GM12892 (cell line): ENCODE data around the gene LLPH.
A peak's percentile ranks its signal among the peaks of the same experiment; 100 is the strongest.

Source experiments
- DNase-seq: peaks from one replicate; pipeline ENCODE4 v3.0.0; 2011; ENCODE audit not compliant: insufficient read length
- FAIRE-seq: peaks from 2 replicates; lab custom pipeline; 2011; peaks lifted over from hg19 to GRCh38; lab: Jason Lieb, UNC
- POLR2A ChIP-seq: IDR thresholded peaks from 2 replicates; pipeline ENCODE4 v1.6.1; 2011; ENCODE audit warnings: low read depth, low read length, control low read depth
- POLR2AphosphoS5 ChIP-seq: IDR thresholded peaks from 2 replicates; pipeline ENCODE4 v1.6.1; 2011; ENCODE audit warnings: low read depth, low read length, control low read depth
- TAF1 ChIP-seq: IDR thresholded peaks from 2 replicates; pipeline ENCODE4 v1.6.1; 2011; ENCODE audit warnings: low read depth, mild to moderate bottlenecking, control low read depth, low read length, borderline replicate concordance

The LLPH gene

DNA sequence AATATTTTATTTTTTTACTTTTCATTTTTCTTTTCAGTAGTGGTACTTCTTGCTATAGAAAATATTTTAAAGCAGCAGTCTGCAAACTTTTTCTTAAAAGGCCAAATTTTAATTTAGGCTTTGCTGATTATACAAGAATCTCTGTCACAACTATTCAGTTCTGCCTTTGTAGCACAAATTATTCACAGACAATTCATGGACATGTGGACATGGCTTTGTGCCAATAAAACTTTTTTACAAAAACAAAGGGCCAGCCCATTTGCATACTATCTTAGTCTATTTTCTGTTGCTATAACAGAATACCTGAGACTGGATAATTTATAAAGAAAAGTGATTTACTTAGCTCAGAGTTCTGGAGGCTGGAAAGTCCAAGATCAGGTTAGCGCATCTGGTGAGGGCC lies 17.1 kb downstream of the LLPH start:
- TF ChIP-seq POLR2A (no peak), TAF1 (no peak), POLR2AphosphoS5 (no peak)
- FAIRE-seq (no peak), DNase-seq (no peak)

DNA sequence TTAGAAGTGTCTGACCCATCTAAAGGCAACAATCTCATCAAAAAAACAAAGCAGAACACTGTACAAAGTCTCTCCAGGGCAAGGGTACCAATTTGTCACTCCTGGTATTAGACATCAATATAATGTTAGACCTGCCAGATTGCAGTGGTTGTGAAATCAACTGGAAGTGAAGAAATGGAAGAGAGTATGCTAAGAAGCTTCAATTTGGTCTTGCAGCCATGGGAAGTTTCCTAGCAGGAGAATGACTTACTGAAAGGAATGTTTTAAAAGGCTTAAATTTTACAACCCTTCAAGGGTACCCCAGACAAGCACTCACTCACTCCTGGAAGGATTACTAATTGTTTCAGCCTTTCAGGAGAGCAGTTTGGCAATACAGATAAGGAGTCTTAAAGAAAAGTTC lies 18.9 kb downstream of the LLPH start:
- TF ChIP-seq TAF1: no peak
- no peak for TF ChIP-seq POLR2A
- no peak for TF ChIP-seq POLR2AphosphoS5
- FAIRE-seq: no peak
- no peak for DNase-seq

GRCh38 chr12:66109056-66109455 lies 21.5 kb downstream of the LLPH start:
- no peak for TF ChIP-seq POLR2AphosphoS5
- no peak for TF ChIP-seq POLR2A
- TF ChIP-seq TAF1: no peak
- DNase-seq: no peak
- no peak for FAIRE-seq

DNA sequence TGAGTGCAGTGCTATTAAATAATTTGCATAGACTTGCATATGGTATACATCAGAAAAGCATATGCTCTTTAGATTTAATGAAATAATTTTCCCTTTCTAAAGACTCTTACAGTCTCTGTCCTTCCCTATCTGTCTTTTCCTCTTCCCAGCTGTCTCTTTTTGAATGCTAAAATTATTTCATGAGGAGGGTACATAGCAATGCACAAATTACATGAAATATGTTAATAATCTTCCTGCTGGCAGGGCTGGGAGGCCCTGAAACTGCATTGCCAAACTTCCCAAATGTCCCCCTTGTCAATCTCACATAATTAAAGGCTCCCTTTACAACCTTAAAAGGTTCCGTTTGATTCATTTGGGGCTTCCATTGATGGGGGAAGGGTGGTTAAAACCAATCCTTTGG lies 22.2 kb downstream of the LLPH start:
- DNase-seq: no peak
- FAIRE-seq: no peak
- TF ChIP-seq POLR2A (no peak), TAF1 (no peak), POLR2AphosphoS5 (no peak)

GRCh38 chr12:66107451-66107915 lies 23.1 kb downstream of the LLPH start:
- TF ChIP-seq TAF1: no peak
- TF ChIP-seq POLR2AphosphoS5: no peak
- TF ChIP-seq POLR2A: no peak
- FAIRE-seq: peak; percentile 92
- peak; percentile 31 for DNase-seq

GRCh38 chr12:66103016-66103913 lies 27.3 kb downstream of the LLPH start:
- FAIRE-seq: no peak
- no peak for DNase-seq
- TF ChIP-seq POLR2A (no peak), TAF1 (no peak), POLR2AphosphoS5 (no peak)

- FAIRE-seq: no peak
- no peak for DNase-seq
Measured at GRCh38 chr12:66092559-66093269, 37.8 kb downstream of the LLPH start.

DNA sequence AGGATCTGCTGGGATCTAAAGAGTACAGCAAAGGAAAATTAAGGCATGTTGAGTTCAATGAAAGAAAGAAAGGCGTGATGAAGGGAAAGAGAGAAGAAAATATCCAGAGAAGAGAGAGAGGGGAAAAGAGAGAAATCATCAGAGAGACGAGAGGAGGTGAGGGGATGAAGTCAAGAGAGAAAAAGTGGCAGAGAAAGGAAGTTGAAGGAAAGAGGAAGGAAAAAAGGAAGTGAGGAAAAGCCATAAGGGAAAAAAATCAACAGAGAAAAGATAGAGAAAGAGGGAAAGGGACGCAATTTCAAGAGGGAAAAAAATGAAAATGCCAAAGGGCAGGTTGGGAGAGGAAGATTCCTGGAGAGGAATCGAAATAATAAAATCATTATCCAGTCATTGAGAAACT lies 40.4 kb downstream of the LLPH start:
- TF ChIP-seq POLR2A: no peak
- TF ChIP-seq POLR2AphosphoS5: no peak
- TF ChIP-seq TAF1: no peak
- no peak for FAIRE-seq

More at GRCh38 chr12:66092559-66093269, 37.8 kb downstream of the LLPH start:
- TF ChIP-seq TAF1 (no peak), POLR2A (no peak), POLR2AphosphoS5 (no peak)

GRCh38 chr12:66087365-66087943 lies 43.1 kb downstream of the LLPH start:
- TF ChIP-seq TAF1: no peak
- TF ChIP-seq POLR2A: no peak
- no peak for TF ChIP-seq POLR2AphosphoS5
- DNase-seq: no peak
- FAIRE-seq: peak; percentile 24

More for the DNA sequence above, 40.4 kb downstream of the LLPH start:
- no peak for DNase-seq

GRCh38 chr12:66085998-66086397 lies 44.6 kb downstream of the LLPH start:
- TF ChIP-seq POLR2AphosphoS5 (no peak), POLR2A (no peak), TAF1 (no peak)
- no peak for DNase-seq
- no peak for FAIRE-seq

- DNase-seq: no peak
- TF ChIP-seq POLR2AphosphoS5: no peak
- no peak for TF ChIP-seq TAF1
- no peak for FAIRE-seq
Measured at GRCh38 chr12:66085213-66085612, 45.3 kb downstream of the LLPH start.

GRCh38 chr12:66083766-66084165 lies 46.8 kb downstream of the LLPH start:
- TF ChIP-seq POLR2A (no peak), POLR2AphosphoS5 (no peak), TAF1 (no peak)
- DNase-seq: no peak
- FAIRE-seq: no peak
